HG02588 (cell line): ENCODE results near the gene RDX.
A peak's percentile ranks its signal among the peaks of the same experiment; 100 is the strongest.

ENCODE experiments used
- ATAC-seq: cut with Tn5 transposase; IDR thresholded peaks from one replicate; pipeline ENCODE4 v1.9.1; 2021; ENCODE audit warnings: mild to moderate bottlenecking, moderate library complexity; ENCODE audit not compliant: unreplicated experiment

The RDX gene

GRCh38 chr11:110174645-110175310 lies 121.6 kb downstream of the RDX start:
- no peak for ATAC-seq

- ATAC-seq = peak; percentile 57
Observed at GRCh38 chr11:110173811-110174644, 122.4 kb downstream of the RDX start.

- no peak for ATAC-seq
Observed at GRCh38 chr11:110172468-110173065, 123.8 kb downstream of the RDX start.

- ATAC-seq = no peak
Observed at GRCh38 chr11:110169738-110170137, 126.7 kb downstream of the RDX start.

- ATAC-seq = no peak
Observed at GRCh38 chr11:110168033-110168803, 128.2 kb downstream of the RDX start.

GRCh38 chr11:110165039-110165925 lies 131.1 kb downstream of the RDX start:
- ATAC-seq = no peak

GRCh38 chr11:110162216-110162615 lies 134.2 kb downstream of the RDX start:
- no peak for ATAC-seq

- ATAC-seq = no peak
Observed at GRCh38 chr11:110161061-110161460, 135.4 kb downstream of the RDX start.

- ATAC-seq = no peak
Observed at GRCh38 chr11:110160437-110160836, 136.0 kb downstream of the RDX start.

GRCh38 chr11:110160016-110160415 lies 136.4 kb downstream of the RDX start:
- no peak for ATAC-seq

- no peak for ATAC-seq
Observed at GRCh38 chr11:110159476-110159875, 136.9 kb downstream of the RDX start.

- ATAC-seq = no peak
Observed at GRCh38 chr11:110158317-110159200, 137.9 kb downstream of the RDX start.

GRCh38 chr11:110156503-110156902 lies 139.9 kb downstream of the RDX start:
- ATAC-seq = no peak

- no peak for ATAC-seq
Observed at GRCh38 chr11:110153474-110153873, 142.9 kb downstream of the RDX start.

GRCh38 chr11:110152199-110152598 lies 144.2 kb downstream of the RDX start:
- ATAC-seq = no peak

- no peak for ATAC-seq
Observed at GRCh38 chr11:110148775-110149744, 147.4 kb downstream of the RDX start.

GRCh38 chr11:110147962-110148709 lies 148.3 kb downstream of the RDX start:
- ATAC-seq = no peak
